ENCODE results near the gene AKR1B15.

The AKR1B15 gene

GRCh38 chr7:134618756-134619530, 70.0 kb downstream of the AKR1B15 start:
- Histone ChIP-seq H3K36me3 (no peaks in the 10 kb centered on the region), H3K27me3 (ENCODE audit: insufficient read depth, low read depth, severe bottlenecking) (no peaks in the 10 kb centered on the region), H3K9me3 (ENCODE audit: severe bottlenecking) (no peaks in the 10 kb centered on the region), H3K4me3 (ENCODE audit: low read depth, low read length) (no peak overlapping the region), H3K27ac (no peak overlapping the region)
- no peak for DNase-seq
- TF ChIP-seq CTCF (IDR thresholded peaks at IDR 0.05; ENCODE audit: low read depth, low read length), result no peak

- H3K27me3 ChIP-seq (ENCODE audit: insufficient read depth, low read depth, severe bottlenecking), result no peaks in the 10 kb centered on the region
- no peak overlapping the region for H3K27ac ChIP-seq
- no peaks in the 10 kb centered on the region for H3K9me3 ChIP-seq (ENCODE audit: severe bottlenecking)
- no peak for DNase-seq
- H3K4me3 ChIP-seq (ENCODE audit: low read depth, low read length), result no peak overlapping the region
- no peak for TF ChIP-seq CTCF (IDR thresholded peaks at IDR 0.05; ENCODE audit: low read depth, low read length)
- no peaks in the 10 kb centered on the region for H3K36me3 ChIP-seq
Measured at GRCh38 chr7:134619627-134620331, 70.9 kb downstream of the AKR1B15 start.

DNA sequence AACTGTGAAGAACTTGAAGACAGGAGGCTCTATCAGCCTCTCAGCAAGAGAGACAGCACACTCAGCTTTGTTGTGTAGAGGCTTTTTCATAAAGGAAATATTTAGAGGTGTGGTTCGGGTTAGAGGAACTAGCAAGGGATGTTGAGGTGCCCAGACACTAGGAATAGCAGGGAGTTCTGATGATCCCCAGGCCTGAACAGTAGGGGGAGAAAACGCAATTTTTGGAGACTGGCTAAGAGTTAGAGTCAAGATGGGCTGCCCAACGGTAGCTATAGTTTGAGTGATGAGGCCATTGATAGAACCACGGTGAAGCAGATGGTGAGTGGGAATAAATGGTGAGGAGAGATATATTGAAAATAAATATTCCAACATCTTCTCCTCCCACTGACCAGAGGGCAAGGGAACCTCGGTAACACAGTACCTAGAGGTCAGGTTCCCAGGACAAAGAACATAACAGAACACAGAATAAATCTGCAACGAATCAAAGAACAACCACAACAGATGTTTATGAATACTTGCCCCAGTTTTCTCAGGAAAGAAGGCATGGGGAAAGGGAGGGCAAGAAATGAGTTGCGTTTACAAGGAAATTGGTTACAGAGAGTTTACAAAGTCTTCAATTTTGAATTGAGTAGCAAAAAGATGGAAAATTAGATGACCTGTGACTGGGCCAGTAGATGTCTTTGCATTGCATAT, 73.5 kb downstream of the AKR1B15 start:
- H3K36me3 ChIP-seq, result no peaks in the 10 kb centered on the region
- no peak overlapping the region for H3K27ac ChIP-seq
- no peak overlapping the region for H3K4me3 ChIP-seq (ENCODE audit: low read depth, low read length)
- no peaks in the 10 kb centered on the region for H3K9me3 ChIP-seq (ENCODE audit: severe bottlenecking)
- DNase-seq, result no peak
- H3K27me3 ChIP-seq (ENCODE audit: insufficient read depth, low read depth, severe bottlenecking), result no peaks in the 10 kb centered on the region
- TF ChIP-seq CTCF (IDR thresholded peaks at IDR 0.05; ENCODE audit: low read depth, low read length), result no peak

GRCh38 chr7:134623193-134623592, 74.3 kb downstream of the AKR1B15 start:
- H3K27ac ChIP-seq, result no peak overlapping the region
- no peaks in the 10 kb centered on the region for H3K9me3 ChIP-seq (ENCODE audit: severe bottlenecking)
- no peak for DNase-seq
- no peaks in the 10 kb centered on the region for H3K27me3 ChIP-seq (ENCODE audit: insufficient read depth, low read depth, severe bottlenecking)
- no peaks in the 10 kb centered on the region for H3K36me3 ChIP-seq
- TF ChIP-seq CTCF (IDR thresholded peaks at IDR 0.05; ENCODE audit: low read depth, low read length), result no peak
- no peak overlapping the region for H3K4me3 ChIP-seq (ENCODE audit: low read depth, low read length)

DNA sequence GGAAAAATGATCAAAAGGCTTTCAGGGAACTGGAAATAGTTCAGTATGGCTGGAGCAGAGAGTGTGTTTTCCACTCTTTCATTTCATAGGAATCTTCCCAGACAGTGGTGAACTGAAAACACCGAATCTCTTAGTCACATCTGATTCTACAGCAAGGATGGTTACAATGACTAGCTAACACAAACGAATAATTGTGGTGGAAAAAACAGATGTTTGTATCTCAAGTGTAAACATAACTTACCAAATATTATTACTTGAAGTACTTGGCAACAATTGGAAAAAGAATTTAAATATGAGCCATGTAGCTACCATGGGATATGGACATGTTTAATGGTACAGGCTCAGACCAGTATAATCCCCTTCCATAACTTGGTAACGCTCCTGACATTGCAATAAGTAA, 76.6 kb downstream of the AKR1B15 start:
- no peak for TF ChIP-seq CTCF (IDR thresholded peaks at IDR 0.05; ENCODE audit: low read depth, low read length)
- no peak overlapping the region for H3K4me3 ChIP-seq (ENCODE audit: low read depth, low read length)
- H3K27ac ChIP-seq, result no peak overlapping the region
- no peaks in the 10 kb centered on the region for H3K36me3 ChIP-seq
- no peaks in the 10 kb centered on the region for H3K9me3 ChIP-seq (ENCODE audit: severe bottlenecking)
- H3K27me3 ChIP-seq (ENCODE audit: insufficient read depth, low read depth, severe bottlenecking), result no peaks in the 10 kb centered on the region
- DNase-seq, result no peak

Measured in WERI-Rb-1 (cell line).